ENCODE measurements around the gene ZNF418.

GRCh38 chr19:57941593-57941992 is 6.4 kb upstream of the ZNF418 start:
- no peak for TF ChIP-seq EZH2 (IDR thresholded peaks at IDR 0.05; ENCODE audit: borderline replicate concordance, low read depth, low read length, severe bottlenecking)
- TF ChIP-seq CTCF (IDR thresholded peaks at IDR 0.05; ENCODE audit: borderline replicate concordance, extremely low read depth, low read length, poor library complexity, severe bottlenecking), result no peak
